C4-2B (cell line): Measurements from ENCODE around the gene GHRHR.

Experiments used
- CTCF ChIP-seq: fragments of 450-650 bp; conservative IDR thresholded peaks from 2 replicates; pipeline ENCODE4 v1.5.1; 2017; ENCODE audit warnings: mild to moderate bottlenecking
- ZFX ChIP-seq: fragments of 450-650 bp; IDR thresholded peaks from 2 replicates; pipeline ENCODE4 v1.6.1; 2017

GRCh38 chr7:30990673-30991170, 27.0 kb downstream of the GHRHR start:
- no peak for TF ChIP-seq CTCF
- TF ChIP-seq ZFX, result no peak
